K562 (cell line): ENCODE results near the gene CCDC181. TPM values are rescaled to one million over a fixed set of nuclear protein-coding genes. Genes with fewer than 3 reads are reported as not detected.

ENCODE experiments used
- ATAC-seq: fragments of 200-7000 bp; cut with Tn5 transposase; 3 replicates; pipeline ENCODE4 v1.9.1; 2020; ENCODE audit warnings: moderate library complexity
- BruUV-seq: library from RNA; stranded (reverse); fragments of 400-500 nt; replicated peaks from 2 replicates; lab custom pipeline; 2021; lab: Mats Ljungman, UMichigan
- CTCF ChIA-PET: fragments of 300-600 bp; formaldehyde crosslinking; extraction: SDS; loops from one replicate; lab custom pipeline; 2021; ENCODE audit warnings: low intra/inter-chr PET ratio; lab: Yijun Ruan, JAX
- POLR2A ChIA-PET: fragments of 300-600, 350-650 bp; sonication (Branson Sonifier 250); formaldehyde crosslinking; extraction: SDS; loops from one replicate; lab custom pipeline; 2021; ENCODE audit warnings: antibody characterized with exemption, inconsistent platforms; lab: Yijun Ruan, JAX
- DNase-seq, 4 experiments: peaks; one replicate each; pipeline versions ENCODE4 v3.0.0 to v3.0.0-alpha.2; 2011 to 2018; ENCODE audit warnings: low spot score in 3 of 4, mixed read lengths in 3 of 4; ENCODE audit errors: extremely low read depth in 1 of 4
- FAIRE-seq: peaks from 2 replicates; lab custom pipeline; 2011; peaks lifted over from hg19 to GRCh38; lab: Jason Lieb, UNC
- H2AFZ ChIP-seq: 2 replicates; pipeline ENCODE4 v1.6.0; 2011; ENCODE audit warnings: low read depth, low read length, control low read depth, inconsistent platforms
- H3K27ac ChIP-seq: fragments of 200-600 bp; 3 replicates; pipeline ENCODE4 v1.8.0; 2011; ENCODE audit warnings: low read depth, mild to moderate bottlenecking, control low read depth, inconsistent platforms, low read length, moderate library complexity, mixed read lengths; ENCODE audit errors: extremely low read depth
- H3K27me3 ChIP-seq, 2 experiments: fragments of 300-600 bp in 1 of 2; 2 replicates in 1 of 2; 3 replicates in 1 of 2; pipeline versions ENCODE4 v1.6.0 to v1.8.0; 2011; ENCODE audit warnings: inconsistent platforms in 2 of 2, low read length in 2 of 2, mild to moderate bottlenecking in 1 of 2, mixed read lengths in 1 of 2, moderate library complexity in 1 of 2; ENCODE audit not compliant: control insufficient read depth in 2 of 2, insufficient read depth in 2 of 2
- H3K36me3 ChIP-seq: fragments of 300-600 bp; 3 replicates; pipeline ENCODE4 v1.8.0; 2011; ENCODE audit warnings: mild to moderate bottlenecking, low read length, inconsistent platforms; ENCODE audit not compliant: control insufficient read depth, insufficient read depth
- H3K4me1 ChIP-seq, 2 experiments: fragments of 200-600 bp in 1 of 2; replicated peaks in 1 of 2; 2 replicates in 1 of 2; 3 replicates in 1 of 2; pipeline versions ENCODE4 v1.5.1 to v1.8.0; 2011; ENCODE audit warnings: inconsistent platforms in 2 of 2, low read length in 2 of 2, mild to moderate bottlenecking in 1 of 2, mixed read lengths in 1 of 2, moderate library complexity in 1 of 2; ENCODE audit not compliant: control insufficient read depth in 2 of 2, insufficient read depth in 2 of 2
- H3K4me2 ChIP-seq: 2 replicates; pipeline ENCODE4 v1.6.1; 2011; ENCODE audit warnings: low read length, control low read depth, inconsistent platforms, mixed read lengths; ENCODE audit not compliant: insufficient read depth
- H3K4me3 ChIP-seq: fragments of 200-600 bp; sonication (generic), shearing (Covaris generic); 2 replicates; pipeline ENCODE4 v1.5.1; 2016; ENCODE audit warnings: control low read depth, inconsistent platforms
- H3K79me2 ChIP-seq: fragments of 200-600 bp; 3 replicates; pipeline ENCODE4 v1.8.0; 2011; ENCODE audit warnings: low read length, inconsistent platforms; ENCODE audit not compliant: control insufficient read depth, insufficient read depth
- H3K9ac ChIP-seq, 2 experiments: 2 replicates each; pipeline versions ENCODE4 v1.6.0 to v1.6.1; 2011; ENCODE audit warnings: low read depth in 2 of 2, low read length in 2 of 2, control low read depth in 1 of 2, inconsistent platforms in 1 of 2, mild to moderate bottlenecking in 1 of 2, mixed read lengths in 1 of 2; ENCODE audit not compliant: insufficient read depth in 1 of 2
- H3K9me1 ChIP-seq: one replicate; pipeline ENCODE4 v1.6.0; 2011; ENCODE audit warnings: inconsistent platforms, mild to moderate bottlenecking, low read length, moderate library complexity; ENCODE audit not compliant: control insufficient read depth, insufficient read depth
- H3K9me3 ChIP-seq: replicated peaks from 2 replicates; pipeline ENCODE4 v1.5.1; 2011; ENCODE audit warnings: low read depth, low read length, inconsistent platforms; ENCODE audit not compliant: control insufficient read depth, insufficient read depth
- H4K20me1 ChIP-seq: replicated peaks from 2 replicates; pipeline ENCODE4 v1.6.1; 2011; ENCODE audit warnings: low read length, inconsistent platforms, mixed read lengths; ENCODE audit not compliant: control insufficient read depth, insufficient read depth
- CSDE1 ChIP-seq, 2 experiments: fragments of 450-650 bp; IDR thresholded peaks; 2 replicates each; pipeline ENCODE4 v1.6.1; 2016; ENCODE audit warnings: mild to moderate bottlenecking in 1 of 2
- HDAC1 ChIP-seq, 2 experiments: fragments of 450-650 bp; IDR thresholded peaks; 2 replicates each; pipeline ENCODE4 v1.6.1; 2016 to 2017; ENCODE audit warnings: inconsistent platforms in 1 of 2, mild to moderate bottlenecking in 1 of 2, moderate library complexity in 1 of 2
- KAT7 ChIP-seq: sonication (generic); formaldehyde crosslinking; IDR thresholded peaks from 2 replicates; pipeline ENCODE4 v1.8.0; 2022; ENCODE audit warnings: missing genetic modification reagents, mild to moderate bottlenecking, borderline replicate concordance
- KLF16 ChIP-seq: IDR thresholded peaks from 2 replicates; pipeline ENCODE4 v1.6.1; 2016; ENCODE audit warnings: antibody characterized with exemption
- NFXL1 ChIP-seq: fragments of 450-650 bp; formaldehyde crosslinking; IDR thresholded peaks from 2 replicates; pipeline ENCODE4 v1.4.0; 2021; ENCODE audit warnings: mild to moderate bottlenecking
- OTX1 ChIP-seq: fragments of 450-650 bp; formaldehyde crosslinking; IDR thresholded peaks from 2 replicates; pipeline ENCODE4 v1.4.0; 2022; ENCODE audit warnings: mild to moderate bottlenecking
- RAD51 ChIP-seq: fragments of 450-650 bp; IDR thresholded peaks from 2 replicates; pipeline ENCODE4 v1.7.1; 2016; ENCODE audit warnings: low read depth, mild to moderate bottlenecking, borderline replicate concordance
- RB1 ChIP-seq: fragments of 450-650 bp; IDR thresholded peaks from 2 replicates; pipeline ENCODE4 v1.6.1; 2017; ENCODE audit warnings: low read depth, mild to moderate bottlenecking
- UBTF ChIP-seq, 2 experiments: IDR thresholded peaks; 2 replicates each; pipeline ENCODE4 v1.6.1; 2012; ENCODE audit warnings: improper control_type of control experiment in 2 of 2, low read depth in 2 of 2, low read length in 2 of 2, borderline replicate concordance in 1 of 2
- USF1 ChIP-seq: sonication (generic); formaldehyde crosslinking; IDR thresholded peaks from 2 replicates; pipeline ENCODE4 v1.9.0; 2022; ENCODE audit warnings: mild to moderate bottlenecking, missing genetic modification reagents
- VEZF1 ChIP-seq: fragments of 200-800 bp; sonication (Bioruptor generic); IDR thresholded peaks from 2 replicates; pipeline ENCODE4 v1.6.1; 2017; ENCODE audit warnings: missing genetic modification characterization, missing compliant biosample characterization
- ZBED1 ChIP-seq: IDR thresholded peaks from 2 replicates; pipeline ENCODE4 v1.6.1; 2014
- ZBTB1 ChIP-seq: sonication (generic); formaldehyde crosslinking; IDR thresholded peaks from 2 replicates; pipeline ENCODE4 v1.8.1; 2023; ENCODE audit warnings: missing genetic modification reagents, low read depth, mild to moderate bottlenecking, borderline replicate concordance
- ZBTB33 ChIP-seq: sonication (generic); formaldehyde crosslinking; IDR thresholded peaks from 2 replicates; pipeline ENCODE4 v1.8.1; 2023; ENCODE audit warnings: mild to moderate bottlenecking, missing genetic modification reagents
- ZNF280A ChIP-seq: fragments of 450-650 bp; IDR thresholded peaks from 2 replicates; pipeline ENCODE4 v1.6.1; 2018; ENCODE audit warnings: mild to moderate bottlenecking, low read depth; ENCODE audit not compliant: partially characterized antibody
- ZNF766 ChIP-seq: fragments of 200-800 bp; sonication (Bioruptor generic); conservative IDR thresholded peaks from 2 replicates; pipeline ENCODE4 v1.6.1; 2016; ENCODE audit warnings: missing genetic modification characterization, missing compliant biosample characterization
- WGBS: fragments of 100-300 bp; shearing (Covaris generic); methylation state at CpG from one replicate; pipeline ENCODE4 v1.1.6; 2016; ENCODE audit warnings: low coverage, mixed read lengths; ENCODE audit not compliant: insufficient coverage; ENCODE audit errors: missing lambda C conversion rate; 5-methylcytosine and 5-hydroxymethylcytosine counted together
- in situ Hi-C: fragments of 300-500 bp; cut with MboI; formaldehyde crosslinking; loops from 4 replicates; pipeline ENCODE4 v1.15.0; 2018; ENCODE audit warnings: inconsistent platforms, mixed read lengths
- intact Hi-C: fragments of 100-400 bp; cut with micrococcal nuclease; formaldehyde crosslinking; loops from 2 replicates; pipeline ENCODE4 v1.14.2; 2022
- polyA plus RNA-seq, 8 experiments: library from polyadenylated mRNA; depleted of rRNA in 4 of 8; stranded (reverse) in 5 of 8; unstranded in 3 of 8; fragments of >200 nt; fragmentation: Nextera tagmentation in 2 of 8; fragmentation: Illumina TruSeq in 1 of 8; extraction: Ambion mirVana in 2 of 8; extraction: Trizol in 1 of 8; gene quantifications; 2 replicates each; pipeline versions ENCODE4 v1.2.1 to v1.2.3, GENCODE V29; 2011 to 2014; ENCODE audit warnings: inconsistent platforms in 1 of 8, missing spikeins in 1 of 8
- total RNA-seq, 7 experiments: library from RNA; depleted of rRNA in 6 of 7; stranded (reverse); fragments of >200 nt in 6 of 7; fragmentation: Illumina TruSeq in 2 of 7; extraction: Trizol in 2 of 7; gene quantifications; 2 replicates each; pipeline versions ENCODE4 v1.2.1 to v1.2.3, GENCODE V29; 2011 to 2021; ENCODE audit warnings: low replicate concordance in 1 of 7

CCDC181 gene
- total and polyA plus RNA-seq, 9 of the 15 experiments (the other 6 are each of a cell fraction or from before 2014, with no cell fraction given), result 0.04 to 0.14 TPM; not detected in 7

GRCh38 chr1:169395955-169396354, 31.3 kb downstream of the CCDC181 start:
- Histone ChIP-seq H3K4me1 (no peaks in the 10 kb centered on the region), H3K4me3 (no peak overlapping the region), H4K20me1 (no peaks in the 10 kb centered on the region), H3K9me3 (no peaks in the 10 kb centered on the region; the same call in none of the 2 replicates), H3K4me2 (no peak overlapping the region), H3K9ac (no peak overlapping the region), H2AFZ (no peak overlapping the region), H3K27ac (no peak overlapping the region), H3K36me3 (peaks cover 3% of the 10 kb centered on the region; the same call in 2 of the 3 replicates), H3K27me3 (no peaks in the 10 kb centered on the region), H3K9me1 (no peaks in the 10 kb centered on the region), H3K79me2 (no peaks in the 10 kb centered on the region)
- in situ Hi-C loops (no loop called here), intact Hi-C loops (no loop called here)
- no TSS peak for BruUV-seq
- DNase-seq (no peak), ATAC-seq (no peak), FAIRE-seq (no peak)
- POLR2A ChIA-PET, result no interaction called here
- no peak for TF ChIP-seq ZNF280A
- TF ChIP-seq RB1, result no peak
- TF ChIP-seq VEZF1, result no peak
- no peak for TF ChIP-seq HDAC1 (IDR thresholded peaks at IDR 0.05)
- TF ChIP-seq NFXL1 (CRISPR knock-in tag), result no peak
- TF ChIP-seq ZNF766, result no peak
- no peak for TF ChIP-seq ZBTB33 (CRISPR knock-in tag)
- no peak for TF ChIP-seq ZBTB1 (CRISPR knock-in tag)
- TF ChIP-seq UBTF (IDR thresholded peaks at IDR 0.05; ENCODE audit: borderline replicate concordance in 1 of 2, low read depth in 2 of 2, low read length in 2 of 2), result no peak
- no peak for TF ChIP-seq KAT7 (CRISPR knock-in tag)
- TF ChIP-seq OTX1 (CRISPR knock-in tag), result no peak
- TF ChIP-seq CSDE1 (IDR thresholded peaks at IDR 0.05), result no peak
- TF ChIP-seq USF1 (CRISPR knock-in tag), result no peak
- no peak for TF ChIP-seq ZBED1
- no peak for TF ChIP-seq RAD51
- TF ChIP-seq KLF16, result no peak
- CTCF ChIA-PET, result no interaction called here
- WGBS, result 90% methylated on average over 3 of the region's 3 CpGs
